Heart left ventricle (tissue), 13 donors: ENCODE measurements around the gene HLA-DMA.

ENCODE experiments used
- POLR2A ChIP-seq, 2 donors: fragments of 450-650 bp; IDR thresholded peaks; one replicate each; pipeline ENCODE4 v1.6.1; 2017; ENCODE audit warnings: antibody characterized with exemption in 2 of 2, mild to moderate bottlenecking in 2 of 2, moderate library complexity in 2 of 2
- TF ChIP-seq, protein P1 (sequence below), 12 donors: fragments of 200-600 bp; sonication (generic) in 4 of 12; IDR thresholded peaks; one replicate each; pipeline versions ENCODE4 v1.5.0 to v1.8.0; 2018 to 2022; ENCODE audit warnings: antibody characterized with exemption in 12 of 12, mild to moderate bottlenecking in 5 of 12
- donor health status: ischemic (EF 13 %, LVEDD 7.1; RV severe dilation, severe dysfunction).
- donor health status: DM: no; HTN: yes; CAD: no.
- donor health status: DM: no; HTN: no; CAD: no.
- donor health status: ischemic (EF 25% LVEDD 6.9; RV normal size, moderate dysfunction).
- donor health status: ischemic (EF 25% LVEDD 5.7; RV mildly dilated, moderate dysfunction).
- donor health status: ischemic (EF 35%, LVEDD 5.7; RV mildly dilated, moderate dysfunction).
- donor health status: nonischemic (EF 11% LVEDD 7.7; RV severe dilation, severe dysfunction).
- donor health status: DM: yes; HTN: yes; CAD: no.
- donor health status: PGD.
- donor health status: ischemic (EF 29% LVEDD 5.4; RV normal size, mild dysfunction).
- donor health status: nonischemic (EF 23%, LVEDD 6.1; RV moderate dilation, normal function).

DNA sequence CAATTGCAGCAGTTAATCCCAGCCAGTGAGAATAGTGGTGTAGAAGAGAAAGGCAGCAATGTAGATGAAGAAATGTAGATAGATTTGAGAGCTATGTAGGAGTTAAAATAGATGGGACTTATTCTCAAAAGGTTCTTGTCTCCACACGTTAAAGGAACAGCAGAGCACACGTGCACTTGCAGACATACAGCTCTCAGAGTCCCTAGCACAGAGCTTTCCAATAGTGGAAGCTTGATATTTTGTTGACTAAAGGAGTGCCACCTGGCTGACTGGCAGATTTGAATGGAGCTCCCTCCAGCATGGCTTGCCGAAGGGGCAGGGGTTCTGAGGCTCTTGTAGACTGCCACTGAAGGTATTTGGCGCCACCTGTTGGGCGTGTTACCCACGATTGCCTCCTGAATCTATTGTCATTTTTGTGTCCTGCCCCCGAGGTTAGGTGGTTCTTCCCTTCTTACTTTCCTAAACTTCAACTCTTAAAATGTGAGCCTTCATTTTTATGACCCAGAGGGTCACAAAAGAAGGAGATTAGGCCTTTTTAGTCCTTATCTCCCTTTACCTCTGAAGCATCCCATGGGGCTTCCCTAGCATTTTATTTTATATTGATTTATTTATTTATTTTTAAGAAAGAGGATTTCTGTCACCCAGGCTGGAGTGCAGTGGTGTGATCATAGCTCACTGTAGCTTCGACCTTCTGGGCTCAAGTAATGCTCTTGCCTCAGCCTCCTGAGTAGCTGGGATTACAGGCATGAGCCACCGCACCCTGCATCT, 31.9 kb upstream of the HLA-DMA start:
- TF ChIP-seq, protein P1, sequence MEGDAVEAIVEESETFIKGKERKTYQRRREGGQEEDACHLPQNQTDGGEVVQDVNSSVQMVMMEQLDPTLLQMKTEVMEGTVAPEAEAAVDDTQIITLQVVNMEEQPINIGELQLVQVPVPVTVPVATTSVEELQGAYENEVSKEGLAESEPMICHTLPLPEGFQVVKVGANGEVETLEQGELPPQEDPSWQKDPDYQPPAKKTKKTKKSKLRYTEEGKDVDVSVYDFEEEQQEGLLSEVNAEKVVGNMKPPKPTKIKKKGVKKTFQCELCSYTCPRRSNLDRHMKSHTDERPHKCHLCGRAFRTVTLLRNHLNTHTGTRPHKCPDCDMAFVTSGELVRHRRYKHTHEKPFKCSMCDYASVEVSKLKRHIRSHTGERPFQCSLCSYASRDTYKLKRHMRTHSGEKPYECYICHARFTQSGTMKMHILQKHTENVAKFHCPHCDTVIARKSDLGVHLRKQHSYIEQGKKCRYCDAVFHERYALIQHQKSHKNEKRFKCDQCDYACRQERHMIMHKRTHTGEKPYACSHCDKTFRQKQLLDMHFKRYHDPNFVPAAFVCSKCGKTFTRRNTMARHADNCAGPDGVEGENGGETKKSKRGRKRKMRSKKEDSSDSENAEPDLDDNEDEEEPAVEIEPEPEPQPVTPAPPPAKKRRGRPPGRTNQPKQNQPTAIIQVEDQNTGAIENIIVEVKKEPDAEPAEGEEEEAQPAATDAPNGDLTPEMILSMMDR (IDR thresholded peaks at IDR 0.05) = peak; percentile 72 to 98 (median 90)
- no peak for TF ChIP-seq POLR2A (IDR thresholded peaks at IDR 0.05)
